ENCODE measurements around the gene AUTS2. TPM values are rescaled to one million over a fixed set of nuclear protein-coding genes. Genes with fewer than 3 reads are reported as not detected.

The AUTS2 gene
- total and polyA plus RNA-seq, 2 of the 8 experiments (the other 6 are each of a cell fraction or from before 2014, with no cell fraction given) = 25.9 to 101 TPM

DNA sequence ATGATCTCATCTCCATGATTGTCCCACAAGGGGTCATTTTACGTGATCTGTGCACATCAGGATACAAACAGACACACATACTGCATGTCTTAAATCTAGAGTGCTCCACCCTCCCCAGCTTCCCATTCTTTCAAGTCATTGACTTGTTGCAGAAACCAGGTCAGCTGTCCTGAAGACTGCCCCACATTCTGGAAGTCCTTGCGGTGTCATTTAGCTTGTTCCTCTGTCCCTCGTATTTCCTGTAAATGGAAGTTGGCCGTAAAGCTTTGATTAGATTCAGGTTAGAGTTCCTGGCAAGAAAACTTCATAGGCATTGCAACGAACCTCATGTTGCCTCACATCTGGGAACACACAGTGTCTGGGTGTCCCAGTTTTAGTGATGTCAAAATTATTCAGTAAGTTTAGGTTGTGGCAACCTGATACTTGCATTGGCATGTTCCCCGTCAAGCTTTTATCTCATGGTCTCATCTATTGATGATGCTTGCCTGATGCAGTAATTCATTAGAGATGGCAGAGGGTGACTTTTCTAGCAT lies 1116.3 kb downstream of the AUTS2 start:
- H3K4me3 ChIP-seq (ENCODE audit: extremely low read depth in 1 of 4, insufficient read depth in 2 of 4, low read depth in 3 of 4, low read length in 4 of 4) = no peak overlapping the region
- H4K8ac ChIP-seq (ENCODE audit: extremely low read depth, insufficient read depth, low read length) = no peak overlapping the region
- ChIA-PET CTCF (ENCODE audit: partially characterized antibody) (interaction anchor here (0.7 to 2.7 kb wide), 7 partner anchors 10 to 1213 kb away, joined by 3 to 13 read pairs (median 3); no protein-coding TSS in a partner anchor), POLR2A (ENCODE audit: partially characterized antibody) (interaction anchor here (0.7 to 1.4 kb wide), 7 partner anchors 8 to 62 kb away, joined by 3 to 6 read pairs (median 3); no protein-coding TSS in a partner anchor)
- H3K23me2 ChIP-seq (ENCODE audit: low read depth, low read length) = no peaks in the 10 kb centered on the region
- no peak overlapping the region for H3K18ac ChIP-seq (ENCODE audit: extremely low read depth, low read length)
- WGBS, 2 experiments (ENCODE audit: extremely low coverage in 1 of 2, insufficient coverage in 1 of 2, insufficient read length in 1 of 2, insufficient replicate concordance in 2 of 2, low coverage in 1 of 2, low lambda C conversion rate in 2 of 2, missing lambda C conversion rate in 1 of 2) = 92% methylated on average over 6 of the region's 6 CpGs; no CpG with 5 or more reads in 1 of the 2 experiments
- no peak overlapping the region for H3K14ac ChIP-seq (ENCODE audit: insufficient read length)
- H3K36me3 ChIP-seq (ENCODE audit: control insufficient read depth in 2 of 4, insufficient read depth in 4 of 4, low read length in 3 of 4) = peaks cover 0 to 28% (median 11%) of the 10 kb centered on the region in 4 experiments; a peak in 5 of 8 replicates
- H3K9ac ChIP-seq (replicated peaks in 1 of 4; ENCODE audit: extremely low read depth in 1 of 4, low read depth in 3 of 4, low read length in 3 of 4) = no peak overlapping the region
- H3K4me2 ChIP-seq (ENCODE audit: insufficient read depth in 1 of 2, low read depth in 2 of 2, low read length in 2 of 2) = no peak overlapping the region
- H2BK20ac ChIP-seq (ENCODE audit: low read length) = no peak overlapping the region
- DNase-seq (ENCODE audit: low read depth in 1 of 2, low spot score in 2 of 2) (no peak), FAIRE-seq (peak; percentile 24)
- TF ChIP-seq BACH1 (IDR thresholded peaks at IDR 0.05; ENCODE audit: low read length) (no peak), RBBP5 (IDR thresholded peaks at IDR 0.05; ENCODE audit: borderline replicate concordance, low read depth, low read length) (no peak), PHF8 (conservative IDR thresholded peaks at IDR 0.05; ENCODE audit: low read depth, low read length) (no peak), HDAC6 (IDR thresholded peaks at IDR 0.05; ENCODE audit: low read depth, low read length) (no peak)
- H3K27me3 ChIP-seq (replicated peaks in 1 of 4; ENCODE audit: control insufficient read depth in 3 of 4, extremely low read depth in 1 of 4, insufficient read depth in 3 of 4, low read length in 3 of 4) = no peaks in the 10 kb centered on the region
- H3K4me1 ChIP-seq (replicated peaks in 1 of 4; ENCODE audit: control insufficient read depth in 3 of 4, insufficient read depth in 4 of 4, low read length in 3 of 4) = peaks cover 12 to 21% (median 15%) of the 10 kb centered on the region in 4 experiments
- peaks cover 43 to 97% of the 10 kb centered on the region in 2 experiments for H3K79me2 ChIP-seq (ENCODE audit: control insufficient read depth in 1 of 2, insufficient read depth in 2 of 2, low read length in 2 of 2)
- H3K79me1 ChIP-seq (ENCODE audit: low read depth, low read length) = peaks cover 16% of the 10 kb centered on the region
- no peak overlapping the region for H3K4ac ChIP-seq (replicated peaks; ENCODE audit: insufficient read length, low read depth, low read length)
- no peak overlapping the region for H3K23ac ChIP-seq (ENCODE audit: insufficient read length)
- peaks cover 34 to 53% of the 10 kb centered on the region in 2 experiments for H4K20me1 ChIP-seq (replicated peaks in 1 of 2; ENCODE audit: control insufficient read depth in 1 of 2, insufficient read depth in 2 of 2, low read length in 2 of 2)
- H2BK12ac ChIP-seq (ENCODE audit: low read depth, low read length) = no peak overlapping the region
- H2AFZ ChIP-seq (ENCODE audit: low read length) = no peak overlapping the region
- H3K9me3 ChIP-seq (ENCODE audit: insufficient read depth in 2 of 2, low read depth in 1 of 2, low read length in 1 of 2) = peaks cover 7 to 10% of the 10 kb centered on the region in 2 experiments; a peak in 3 of 4 replicates
- no peak overlapping the region for H4K5ac ChIP-seq (ENCODE audit: insufficient read length, low read depth, low read length)
- H2AK5ac ChIP-seq (ENCODE audit: low read depth, low read length) = no peak overlapping the region
- no peak overlapping the region for H2BK5ac ChIP-seq (ENCODE audit: low read depth, low read length)
- no peak overlapping the region for H2BK120ac ChIP-seq (replicated peaks; ENCODE audit: low read depth, low read length)
- H3K27ac ChIP-seq (ENCODE audit: low read depth, low read length) = no peak overlapping the region
- H2BK15ac ChIP-seq (ENCODE audit: low read length) = no peak overlapping the region
- no peak overlapping the region for H4K91ac ChIP-seq (replicated peaks; ENCODE audit: insufficient read length, low read length)
- H3K56ac ChIP-seq (replicated peaks; ENCODE audit: insufficient read length, low read depth, low read length) = no peak overlapping the region
